Left ventricle myocardium superior (tissue), 1 donor: ENCODE results near the gene PYROXD2. TPM values are rescaled to one million over a fixed set of nuclear protein-coding genes. Genes with fewer than 3 reads are reported as not detected.
"Not testable (repeated sequence)": the region's sequence is repeated elsewhere in the genome, so short reads cannot be mapped to it uniquely, and the experiment has no call there.

ENCODE experiments used
- ATAC-seq: fragments of 200-7000 bp; cut with Tn5 transposase; one replicate; pipeline ENCODE4 v1.9.1; 2020; ENCODE audit warnings: mild to moderate bottlenecking, moderate library complexity
- DNase-seq: peaks from one replicate; pipeline ENCODE4 v3.0.0-alpha.2; 2020
- intact Hi-C: fragments of 100-400 bp; cut with micrococcal nuclease; formaldehyde crosslinking; loops from one replicate; pipeline ENCODE4 v1.11.0; 2022
- total RNA-seq: library from RNA; stranded (reverse); fragmentation: NEBNext Ultra II Directional; extraction: Animal tissue kit (Norgen Biotek cat#: 25700); gene quantifications from one replicate; pipeline ENCODE4 v1.2.1, GENCODE V29; 2021
- donor health status: DM: no; HTN: yes; CAD: no; lungs with severe emphysema.

PYROXD2 gene
- total RNA-seq, 1 donor from 2014 or later = 11.6 TPM

DNA sequence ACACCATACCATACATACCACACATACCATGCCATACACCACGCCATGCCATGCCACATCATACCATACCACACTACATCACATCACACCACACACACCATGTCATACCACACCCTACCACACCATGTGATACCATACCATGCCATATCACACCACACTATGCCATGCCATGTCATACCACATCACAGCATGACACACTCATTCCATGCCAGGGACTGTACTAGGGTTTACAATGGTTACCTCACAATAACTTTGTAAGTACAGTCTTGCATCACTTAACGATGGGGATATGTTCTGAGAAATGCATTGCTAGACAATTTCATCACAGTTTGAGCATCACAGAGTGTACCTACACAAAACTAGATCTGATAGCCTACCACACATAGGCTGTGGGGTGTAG, 14.5 kb downstream of the PYROXD2 start:
- intact Hi-C loops = no loop called here
- no peak for DNase-seq
- ATAC-seq = no peak

DNA sequence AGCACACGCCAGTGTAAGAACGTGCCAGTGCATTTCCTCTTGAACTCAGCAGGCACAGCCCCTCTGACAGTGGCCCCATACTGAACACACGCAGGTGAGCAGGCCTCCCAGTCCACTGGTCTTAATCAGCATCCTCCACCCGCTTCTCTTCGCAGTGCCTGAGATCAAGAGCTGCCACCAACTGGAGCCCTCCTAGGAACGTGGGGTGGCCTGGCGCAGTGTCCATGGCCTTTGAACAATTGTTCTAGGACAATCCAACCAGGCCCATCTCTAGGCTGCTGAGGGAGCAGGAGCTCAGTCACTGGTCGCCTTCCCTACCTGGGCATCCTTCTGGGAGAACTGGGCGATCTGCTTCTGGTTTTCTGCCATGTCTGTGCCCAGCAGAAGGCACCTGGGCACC, 15.2 kb downstream of the PYROXD2 start:
- DNase-seq = no peak
- intact Hi-C loops = no loop called here
- no peak for ATAC-seq

DNA sequence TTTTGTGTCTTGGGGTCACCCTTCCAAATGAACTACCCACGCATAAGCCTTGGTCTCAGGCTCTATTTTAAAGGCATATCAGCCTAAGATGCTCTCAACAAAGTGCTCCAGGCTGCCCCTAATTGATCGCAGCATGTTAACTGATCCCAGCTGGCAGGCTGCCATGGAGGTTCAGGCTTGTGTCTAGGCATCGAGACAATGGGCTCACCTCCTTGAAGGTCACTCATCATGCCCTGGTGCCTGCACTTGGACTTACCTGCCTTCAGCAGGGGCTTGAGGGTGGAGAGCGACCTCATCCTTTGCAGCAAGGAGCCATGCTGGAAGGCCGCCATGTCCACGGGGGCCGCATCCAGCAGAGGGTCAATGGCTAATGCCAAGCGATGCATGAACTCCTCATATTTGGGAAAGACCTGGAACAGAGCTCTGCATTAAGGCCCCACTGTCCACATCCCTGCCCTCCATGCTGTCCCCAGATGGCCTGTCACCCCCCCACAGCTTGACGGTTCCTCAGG, 17.8 kb downstream of the PYROXD2 start:
- no peak for DNase-seq
- intact Hi-C loops = no loop called here
- ATAC-seq = no peak

- intact Hi-C loops = no loop called here
- ATAC-seq = no peak
- no peak for DNase-seq
Measured at GRCh38 chr10:98396096-98397063, 18.6 kb downstream of the PYROXD2 start.

DNA sequence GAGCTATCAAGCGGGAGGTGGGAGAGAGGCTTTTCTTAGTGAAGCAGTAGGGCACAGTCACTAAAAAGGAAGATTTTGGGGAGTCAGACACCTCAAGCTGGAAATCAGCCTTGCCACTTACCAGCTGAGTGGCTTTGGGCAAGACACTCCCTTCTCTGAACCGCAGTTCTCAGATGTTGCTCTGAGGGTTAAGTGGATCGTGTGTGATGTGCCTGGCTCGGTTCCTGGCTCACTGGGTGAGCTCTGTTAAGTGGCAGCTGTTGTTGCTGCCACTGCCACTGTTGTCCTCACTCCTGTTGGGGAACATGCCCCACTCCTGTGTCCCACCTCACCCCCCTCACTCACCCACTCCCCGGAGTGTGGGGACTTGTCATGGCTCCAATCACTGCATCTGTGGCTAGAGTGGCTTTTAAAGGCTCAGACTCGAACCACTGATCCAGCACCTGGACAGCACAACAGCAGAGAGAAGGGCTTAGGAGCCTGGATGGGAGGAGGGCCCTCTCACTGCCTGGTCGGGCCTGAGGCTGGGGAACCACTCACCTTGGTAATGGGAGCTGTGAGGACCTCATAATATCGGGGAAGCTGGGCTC, 20.0 kb downstream of the PYROXD2 start:
- intact Hi-C loops = no loop called here
- no peak for DNase-seq
- ATAC-seq = no peak

DNA sequence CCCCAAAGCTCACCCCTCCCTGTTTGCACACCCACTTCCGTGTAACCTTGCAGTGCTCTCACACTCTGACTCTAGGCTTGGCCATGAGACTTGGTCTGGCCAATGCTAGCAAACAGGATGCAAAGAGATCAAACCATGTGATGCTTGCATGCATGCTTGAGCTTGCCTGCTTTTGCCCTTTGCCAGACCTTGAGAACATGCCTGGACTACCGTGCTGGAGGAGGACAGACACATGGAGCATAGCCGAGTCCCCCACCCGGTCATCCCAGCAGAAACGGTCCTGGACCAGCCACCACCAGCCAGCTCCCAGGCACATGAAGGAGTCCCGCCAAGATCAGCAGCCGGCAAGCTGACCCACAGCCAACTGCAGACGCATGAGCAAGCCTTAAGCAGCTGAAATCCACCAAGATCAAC, 23.4 kb downstream of the PYROXD2 start:
- intact Hi-C loops = no loop called here
- ATAC-seq (peak; percentile 69), DNase-seq (peak; percentile 79)

- intact Hi-C loops = no loop called here
- ATAC-seq (no peak), DNase-seq (no peak)
Measured at GRCh38 chr10:98391065-98391464, 23.9 kb downstream of the PYROXD2 start.

- no peak for ATAC-seq
- intact Hi-C loops = no loop called here
- DNase-seq = no peak
Measured at GRCh38 chr10:98390406-98390805, 24.6 kb downstream of the PYROXD2 start.

DNA sequence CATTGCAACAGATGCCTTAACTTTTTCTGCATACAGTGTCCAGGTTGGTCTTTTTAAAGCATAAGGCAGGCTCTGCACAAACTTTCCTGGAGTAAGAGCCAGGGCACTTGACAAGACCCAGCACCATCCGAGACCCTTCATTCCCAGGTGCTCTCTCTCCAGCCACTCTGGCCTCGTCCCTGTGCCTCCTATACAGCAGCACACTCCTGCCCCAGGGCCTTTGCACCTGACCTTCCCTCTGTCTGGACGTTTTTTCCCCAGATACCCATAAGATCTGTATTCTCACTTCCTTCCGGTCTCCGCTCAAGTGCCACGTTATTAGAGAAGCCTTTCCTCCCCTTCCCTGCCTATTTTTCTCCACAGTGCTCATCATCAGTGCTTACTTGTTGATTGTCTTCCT, 25.6 kb downstream of the PYROXD2 start:
- DNase-seq (no peak), ATAC-seq (no peak)
- intact Hi-C loops = no loop called here

DNA sequence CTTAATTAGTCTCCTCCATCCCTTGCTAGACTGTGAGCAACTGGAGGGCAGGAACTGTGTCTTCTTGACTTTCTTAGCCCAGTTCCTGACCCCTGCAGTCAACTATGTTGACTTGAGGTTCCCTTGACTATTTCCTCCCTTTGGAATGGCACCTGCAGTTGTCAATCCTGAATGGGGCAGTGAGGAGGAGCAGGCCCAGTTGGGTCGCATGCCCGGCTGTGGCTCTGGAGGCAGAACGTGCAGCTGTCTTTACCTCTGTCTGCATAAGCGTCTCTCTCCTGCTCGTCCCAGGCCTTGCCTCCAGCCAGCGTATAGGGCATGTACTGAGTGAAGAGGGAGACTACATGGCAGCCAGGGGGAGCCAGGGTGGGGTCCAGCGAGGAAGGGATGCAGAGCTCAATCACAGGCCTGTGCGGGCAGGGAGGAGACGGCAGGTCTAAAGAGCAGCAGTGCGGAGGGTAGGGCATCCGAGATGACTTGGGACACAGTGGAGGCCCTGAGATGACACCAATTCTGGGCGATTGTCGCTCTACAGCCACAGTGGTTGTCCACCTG, 26.8 kb downstream of the PYROXD2 start:
- intact Hi-C loops = no loop called here
- DNase-seq (no peak), ATAC-seq (no peak)

DNA sequence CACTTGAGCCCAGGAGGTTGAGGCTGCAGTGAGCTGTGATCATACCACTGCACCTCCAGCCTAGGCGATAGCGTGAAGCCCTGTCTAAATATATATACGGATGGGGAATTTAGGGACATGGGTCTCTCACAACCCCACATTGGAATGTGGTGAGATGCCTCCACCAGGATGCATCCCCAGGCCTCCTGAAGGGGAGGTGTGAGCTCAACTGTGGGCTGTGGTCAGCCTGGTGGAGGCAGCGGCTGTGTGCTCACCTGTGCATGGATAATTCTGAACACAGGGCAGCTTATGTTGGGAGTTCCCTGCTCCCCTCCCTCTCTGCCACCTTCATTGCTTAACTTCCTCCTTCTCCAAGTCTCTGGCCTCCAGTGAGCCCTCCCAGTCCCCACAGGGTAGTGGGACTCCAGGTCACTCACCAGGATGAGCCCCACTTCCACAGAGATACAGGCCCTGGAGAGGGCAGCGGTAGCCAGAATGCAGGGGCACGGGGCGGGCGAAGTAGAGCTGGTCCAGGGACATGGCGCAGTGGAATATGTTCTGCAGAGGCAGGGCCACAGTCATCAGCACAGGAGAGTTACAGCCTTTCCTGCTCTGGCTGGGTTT, 30.4 kb downstream of the PYROXD2 start:
- DNase-seq (no peak), ATAC-seq (no peak)
- intact Hi-C loops = no loop called here

DNA sequence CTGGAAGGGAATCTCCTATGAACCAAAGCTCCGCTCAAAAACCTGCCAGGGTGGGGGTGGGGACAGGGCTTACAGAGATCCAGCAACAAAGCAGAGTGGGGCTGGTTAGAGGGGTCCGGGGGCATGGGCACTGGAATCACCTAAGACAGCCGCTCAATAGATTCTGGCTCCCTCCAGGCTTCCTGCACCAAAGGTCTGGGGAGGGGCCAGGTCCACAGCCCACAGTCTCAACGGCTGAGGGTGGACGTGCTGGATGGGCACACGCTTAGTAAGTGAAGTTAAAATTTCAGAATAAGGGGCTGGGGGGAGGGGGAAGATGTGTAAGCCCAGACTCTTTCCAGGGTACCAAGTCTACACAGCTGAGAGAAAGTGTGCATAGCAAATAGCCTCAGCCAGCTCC, 31.1 kb downstream of the PYROXD2 start:
- intact Hi-C loops = no loop called here
- DNase-seq (no peak), ATAC-seq (no peak)

DNA sequence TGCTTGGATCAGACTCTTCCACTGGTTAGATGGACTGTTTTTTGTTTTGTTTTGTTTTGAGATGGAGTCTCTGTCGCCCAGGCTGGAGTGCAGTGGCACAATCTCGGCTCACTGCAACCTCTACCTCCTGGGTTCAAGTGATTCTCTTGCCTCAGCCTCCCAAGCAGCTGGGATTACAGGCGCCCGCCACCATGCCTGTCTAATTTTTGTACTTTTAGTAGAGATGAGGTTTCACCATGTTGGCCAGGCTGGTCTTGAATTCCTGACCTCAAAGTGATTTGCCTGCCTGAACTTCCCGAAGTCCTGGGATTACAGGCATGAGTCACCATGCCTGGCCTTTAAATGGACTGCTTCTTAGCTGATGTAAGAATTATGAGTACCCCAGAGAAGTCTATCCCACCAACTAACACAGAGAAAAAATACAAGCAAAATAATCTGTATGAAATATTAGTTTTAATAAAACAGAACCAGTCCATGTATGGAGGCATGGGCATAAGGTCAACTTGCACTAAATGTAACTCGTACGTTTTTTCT, 31.8 kb downstream of the PYROXD2 start:
- DNase-seq, ATAC-seq, intact Hi-C loops: not testable (repeated sequence)

- DNase-seq (no peak), ATAC-seq (no peak)
- intact Hi-C loops = no loop called here
Measured at GRCh38 chr10:98382691-98383101, 32.3 kb downstream of the PYROXD2 start.

DNA sequence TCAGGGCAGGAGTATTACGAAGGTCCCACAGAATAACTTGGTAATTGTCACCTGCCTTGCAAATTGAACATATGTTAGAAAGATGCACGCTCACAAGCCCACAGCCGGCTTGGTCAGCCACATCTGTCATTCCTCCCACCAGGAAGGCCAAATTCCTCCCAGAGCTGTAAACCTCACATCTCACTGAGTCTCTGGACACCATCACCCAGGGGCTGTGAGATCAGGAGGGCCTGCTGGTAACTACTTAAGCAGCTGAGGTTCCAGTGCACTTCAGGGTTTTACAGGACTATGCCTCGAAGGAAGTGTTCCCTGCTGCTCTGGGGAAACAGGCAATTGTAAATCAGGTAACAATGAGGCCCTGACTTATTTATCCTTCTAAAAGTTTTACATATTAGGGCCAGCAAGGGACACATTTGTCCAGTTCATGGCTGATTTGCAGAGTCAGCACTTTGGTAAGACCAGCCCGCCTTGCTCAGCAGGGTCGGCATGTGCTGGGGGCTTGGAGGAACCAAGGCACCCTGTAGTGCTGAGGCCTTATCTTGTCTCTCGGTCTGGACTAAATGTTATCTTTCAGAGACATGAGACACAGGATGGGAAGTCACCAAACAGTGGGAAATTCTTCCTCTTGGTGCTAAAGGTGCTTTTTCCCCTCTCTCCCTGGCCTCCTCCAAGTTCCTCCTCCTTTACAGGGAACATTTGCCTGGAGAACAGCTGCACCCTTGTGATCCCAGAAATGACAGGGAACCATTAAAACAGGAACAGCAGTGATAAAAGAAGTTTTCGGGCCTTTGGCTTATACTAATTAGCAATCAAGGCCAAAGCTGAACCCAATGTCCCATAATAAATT, 34.3 kb downstream of the PYROXD2 start:
- DNase-seq (no peak), ATAC-seq (no peak)
- intact Hi-C loops = no loop called here

DNA sequence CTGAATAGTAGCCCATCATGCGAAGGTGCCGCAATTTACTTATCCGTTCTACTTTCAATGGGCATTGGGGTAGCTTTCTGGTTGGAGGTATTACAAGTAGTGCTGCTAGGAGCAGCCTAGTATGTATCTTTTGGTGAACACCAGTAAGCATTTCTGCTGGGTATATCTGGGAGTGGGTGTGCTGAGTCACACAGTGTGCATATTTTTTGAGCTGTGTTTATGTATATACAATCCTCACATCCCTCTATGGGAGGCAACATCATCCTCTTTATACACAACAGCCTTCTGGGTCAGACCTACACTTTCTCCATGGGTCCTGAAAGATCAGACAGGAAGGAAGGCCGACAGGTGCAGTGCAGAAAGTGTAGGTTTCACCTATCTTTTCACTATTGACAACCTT, 36.3 kb downstream of the PYROXD2 start:
- no peak for DNase-seq
- ATAC-seq = no peak
- intact Hi-C loops = no loop called here

DNA sequence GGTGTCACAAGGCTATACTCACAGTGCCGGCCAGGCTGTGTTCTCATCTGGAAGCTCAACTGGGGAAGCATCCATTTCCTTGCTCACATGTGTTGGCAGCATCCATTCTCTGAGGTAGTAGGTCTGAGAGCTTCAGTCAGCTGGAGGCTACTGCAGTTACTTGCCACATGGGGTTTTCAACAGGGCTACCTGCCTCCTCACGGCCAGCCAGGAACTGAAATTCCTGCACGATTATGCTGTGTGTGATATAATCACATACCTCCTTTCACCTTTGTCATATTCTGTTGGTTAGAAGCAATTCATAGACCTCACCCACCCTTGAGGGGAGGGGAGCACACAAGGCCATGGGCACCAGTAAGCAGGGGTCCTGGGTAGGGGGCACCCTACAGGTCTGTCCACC, 37.4 kb downstream of the PYROXD2 start:
- DNase-seq = no peak
- ATAC-seq = no peak
- intact Hi-C loops = no loop called here

DNA sequence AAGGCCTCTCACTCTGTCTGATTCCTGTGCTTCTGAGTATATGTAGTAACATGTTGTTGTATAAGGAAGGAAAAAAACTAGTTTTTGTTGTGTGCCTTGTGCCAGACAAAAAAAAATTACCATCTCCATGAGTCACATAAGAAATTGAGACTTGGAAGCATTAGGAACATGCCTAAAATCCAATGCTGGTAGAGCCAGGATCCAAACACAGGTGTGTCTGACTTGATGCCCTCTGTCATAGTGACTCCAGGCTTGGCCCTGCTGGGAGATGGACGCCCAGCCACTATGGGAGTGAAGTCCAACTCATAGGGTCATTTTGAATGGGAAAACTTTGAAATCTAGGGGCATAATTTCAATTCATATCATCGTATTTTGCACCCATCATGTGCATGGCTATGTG, 38.0 kb downstream of the PYROXD2 start:
- intact Hi-C loops = no loop called here
- ATAC-seq (no peak), DNase-seq (no peak)

DNA sequence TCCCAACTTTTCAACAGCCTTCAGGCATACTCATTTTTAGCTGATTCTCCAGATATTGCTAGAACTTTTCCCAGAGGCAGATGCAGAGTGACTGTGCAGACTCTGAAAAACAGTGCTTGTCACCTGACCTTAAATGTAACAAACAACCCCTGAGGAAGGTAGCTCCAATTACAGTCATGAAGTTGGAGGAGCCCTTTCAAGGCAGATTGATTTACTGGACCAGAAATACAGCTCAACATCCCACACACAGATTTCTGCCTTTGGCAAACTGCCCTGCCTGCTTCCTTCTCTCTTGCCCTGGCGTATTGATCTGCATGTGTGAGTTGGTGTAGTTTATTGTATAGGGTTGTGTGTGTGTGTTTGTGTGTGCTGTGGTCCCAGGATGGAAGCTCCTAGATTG, 38.5 kb downstream of the PYROXD2 start:
- no peak for DNase-seq

More for the DNA sequence above, 38.5 kb downstream of the PYROXD2 start:
- no peak for ATAC-seq
- intact Hi-C loops = no loop called here
